DMS79 treated with DMSO at 0.1 percent for 48 hours (cell line): ENCODE data around the gene MMD.
"Not testable (repeated sequence)": the region's sequence is repeated elsewhere in the genome, so short reads cannot be mapped to it uniquely, and the experiment has no call there.

ENCODE experiments used
- DNase-seq: peaks from one replicate; lab custom pipeline; 2025; lab: John Stamatoyannopoulos, UW

Gene MMD, protein sequence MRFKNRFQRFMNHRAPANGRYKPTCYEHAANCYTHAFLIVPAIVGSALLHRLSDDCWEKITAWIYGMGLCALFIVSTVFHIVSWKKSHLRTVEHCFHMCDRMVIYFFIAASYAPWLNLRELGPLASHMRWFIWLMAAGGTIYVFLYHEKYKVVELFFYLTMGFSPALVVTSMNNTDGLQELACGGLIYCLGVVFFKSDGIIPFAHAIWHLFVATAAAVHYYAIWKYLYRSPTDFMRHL

DNA sequence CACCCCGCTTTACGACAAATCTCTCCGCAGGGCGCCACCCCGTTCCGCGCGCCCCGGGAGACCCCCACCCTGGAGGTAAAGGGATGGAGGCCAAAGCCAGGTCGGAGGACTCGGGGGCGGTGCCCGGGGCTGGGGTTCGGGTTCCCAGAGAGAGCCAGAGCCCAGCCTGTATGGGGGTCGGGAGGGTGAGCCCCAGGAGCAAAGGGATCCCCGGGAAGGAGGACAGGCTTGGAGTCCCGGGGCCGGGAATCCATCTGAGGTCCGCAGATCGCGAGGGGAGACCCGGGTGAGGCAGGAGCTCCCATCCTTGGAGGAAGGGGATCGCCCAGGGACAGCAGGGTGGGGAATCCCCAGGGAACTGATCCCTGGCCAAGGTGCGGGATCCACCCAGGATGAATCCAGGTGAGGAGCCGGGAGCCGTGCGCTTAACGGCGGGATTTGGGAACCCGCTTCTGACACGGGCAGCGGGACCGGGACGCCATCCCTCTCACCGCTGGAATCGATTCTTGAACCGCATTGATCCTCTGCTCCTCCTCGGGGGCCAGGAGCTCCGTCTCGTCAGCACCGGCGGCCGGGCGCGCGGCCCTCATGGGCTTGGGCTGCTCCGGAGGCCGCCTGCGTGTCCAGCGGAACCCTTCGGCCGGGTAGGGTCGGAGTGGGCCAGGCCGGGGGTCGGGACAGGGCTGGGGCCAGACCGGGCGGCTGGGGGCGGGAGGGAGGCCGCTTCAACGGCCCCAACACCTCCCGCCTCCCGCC, at the start of gene MMD:
Gene MMD, minus strand, starts transcription at position 657 of the 756 bp plus-strand sequence. Its CDS starts 140 bp downstream, at position 517.
- no peak for DNase-seq

DNA sequence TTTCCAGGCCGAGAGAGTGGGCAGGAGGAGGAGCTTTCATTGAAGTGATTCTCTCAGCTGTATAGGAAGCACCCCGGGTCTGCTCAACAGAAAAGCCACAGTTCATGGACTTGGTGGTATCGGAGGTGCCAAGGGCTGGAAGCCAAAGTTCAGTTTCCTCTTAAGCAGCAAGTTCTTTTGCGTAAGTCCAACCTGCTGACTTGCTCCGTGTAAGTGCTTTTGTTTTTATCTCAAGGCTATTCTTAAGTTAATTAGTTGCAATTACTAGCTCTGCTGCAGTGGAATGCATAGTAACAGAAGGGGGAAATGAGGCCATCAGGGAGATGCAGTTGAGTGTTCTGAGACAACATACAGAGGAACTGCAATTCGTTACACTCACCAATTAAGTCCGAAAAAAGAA, 45.0 kb upstream of the MMD start:
- no peak for DNase-seq

- not testable (repeated sequence) for DNase-seq
These were observed 44.1 kb upstream of the MMD start for GRCh38 chr17:55465771-55466170.

GRCh38 chr17:55463600-55463999, 42.0 kb upstream of the MMD start:
- no peak for DNase-seq

GRCh38 chr17:55462711-55463110, 41.1 kb upstream of the MMD start:
- DNase-seq, result no peak

DNA sequence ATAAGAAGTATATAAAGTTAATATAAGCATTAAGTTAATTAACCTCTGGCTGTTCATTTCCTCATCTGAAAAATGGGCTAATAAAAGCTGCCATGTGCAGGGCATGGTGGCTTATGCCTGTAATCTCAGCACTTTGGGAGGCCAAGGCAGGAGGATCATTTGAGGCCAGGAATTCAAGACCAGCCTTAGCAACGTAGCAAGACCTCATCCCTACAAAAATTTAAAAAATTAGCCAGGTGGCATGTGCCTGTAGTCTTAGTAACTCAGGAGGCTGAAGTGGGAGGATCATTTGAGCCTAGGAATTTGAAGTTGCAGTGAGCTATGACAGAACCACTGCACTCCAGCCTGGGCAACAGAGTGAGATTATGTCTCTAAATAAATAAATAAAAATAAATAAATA, 40.6 kb upstream of the MMD start:
- no peak for DNase-seq

GRCh38 chr17:55458978-55459377, 37.3 kb upstream of the MMD start:
- DNase-seq, result no peak

DNA sequence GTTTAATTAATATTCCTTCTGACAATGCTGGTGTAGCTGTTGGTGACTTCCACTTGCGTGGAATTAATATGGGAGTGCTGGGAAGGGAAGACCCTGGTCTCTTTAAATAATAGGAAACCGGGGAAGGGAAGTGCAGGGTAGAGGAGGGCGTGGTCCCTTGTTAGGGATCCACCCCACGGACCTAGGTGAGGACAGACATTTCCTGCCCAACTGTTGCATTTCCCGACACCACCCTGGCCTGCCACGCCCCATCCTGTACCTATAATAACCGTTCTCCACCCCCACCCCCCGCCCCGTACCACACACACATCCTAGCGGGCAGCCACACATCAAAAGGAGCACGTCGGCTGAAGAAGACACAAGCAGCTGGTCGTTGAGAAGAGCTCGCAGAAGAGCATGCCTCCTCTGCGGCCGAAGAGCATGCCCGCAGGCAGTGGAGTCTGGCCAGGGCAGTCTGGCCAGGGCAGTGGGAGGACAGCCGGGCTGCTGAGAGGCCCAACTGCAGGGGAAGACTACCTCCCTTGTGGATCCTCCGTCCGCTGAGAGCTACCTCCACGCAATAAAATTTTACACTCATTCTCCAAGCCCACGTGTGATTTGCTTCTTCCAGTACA, 36.8 kb upstream of the MMD start:
- no peak for DNase-seq

DNA sequence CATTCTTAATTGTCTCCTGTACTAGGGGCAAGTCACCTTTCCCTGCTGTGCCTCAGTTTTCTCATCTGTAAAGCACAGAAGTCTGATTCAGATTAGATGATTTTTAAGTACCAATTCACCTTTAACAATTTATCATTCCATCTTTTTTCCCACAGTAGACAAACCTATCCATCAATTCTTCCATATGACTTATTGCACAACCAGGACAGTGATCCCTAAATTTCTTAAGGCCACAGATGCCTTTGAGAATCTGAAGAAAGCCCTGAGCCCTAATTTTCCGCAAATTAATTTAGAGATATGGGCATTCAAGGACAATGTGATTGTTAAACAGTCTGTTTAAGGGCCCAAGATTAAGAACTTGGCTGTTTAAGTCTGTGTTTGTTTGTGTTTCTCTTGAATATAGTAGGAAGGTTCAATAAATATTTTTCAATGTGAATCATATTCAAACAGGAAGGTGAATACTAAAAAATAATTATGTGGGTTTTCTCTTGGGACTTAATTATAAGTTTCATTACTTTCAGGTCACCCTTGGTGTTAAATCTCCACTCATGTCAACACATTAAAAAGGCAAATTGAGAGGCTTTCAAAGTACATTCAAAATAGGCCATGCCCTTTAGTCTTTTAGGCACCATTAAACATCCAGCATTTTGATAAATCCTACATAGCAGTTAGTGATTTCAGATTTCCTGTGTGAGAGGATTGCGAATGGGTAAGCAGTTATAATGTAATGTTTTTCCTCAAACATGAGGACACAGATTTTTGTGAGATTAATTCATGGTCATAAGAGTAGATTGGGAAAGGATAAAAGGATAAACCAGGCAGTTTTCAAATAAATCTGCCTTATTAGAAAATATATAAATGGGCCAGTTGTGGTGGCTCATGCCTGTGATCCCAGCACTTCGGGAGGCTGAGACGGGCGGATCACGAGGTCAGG, 34.9 kb upstream of the MMD start:
- DNase-seq, result no peak

DNA sequence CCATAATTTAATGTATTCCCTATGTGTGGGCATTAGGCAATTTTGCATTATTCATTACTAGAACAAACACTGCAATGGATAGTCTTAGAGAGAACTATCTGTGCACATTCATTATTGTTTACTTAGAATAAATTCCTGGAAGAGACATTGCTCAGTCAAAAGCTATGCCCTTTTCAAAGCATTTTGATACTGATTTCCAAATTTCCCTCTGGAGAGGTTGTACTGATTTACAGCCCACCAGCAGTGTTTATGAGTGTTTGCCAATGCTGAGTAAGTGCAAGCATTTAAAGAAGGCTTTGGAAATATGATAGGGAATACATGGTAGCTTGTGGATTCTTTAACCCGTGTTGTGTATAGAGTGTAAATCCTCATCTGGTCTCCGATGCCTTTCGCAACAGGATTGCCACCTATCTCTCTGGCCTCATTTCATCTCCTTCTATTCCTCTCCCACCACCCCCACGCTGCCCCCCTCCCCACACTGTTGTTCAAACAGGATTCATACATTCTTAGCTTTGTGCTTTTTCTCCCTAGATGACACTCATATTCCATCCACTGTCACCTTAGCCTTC, 33.4 kb upstream of the MMD start:
- DNase-seq, result no peak

DNA sequence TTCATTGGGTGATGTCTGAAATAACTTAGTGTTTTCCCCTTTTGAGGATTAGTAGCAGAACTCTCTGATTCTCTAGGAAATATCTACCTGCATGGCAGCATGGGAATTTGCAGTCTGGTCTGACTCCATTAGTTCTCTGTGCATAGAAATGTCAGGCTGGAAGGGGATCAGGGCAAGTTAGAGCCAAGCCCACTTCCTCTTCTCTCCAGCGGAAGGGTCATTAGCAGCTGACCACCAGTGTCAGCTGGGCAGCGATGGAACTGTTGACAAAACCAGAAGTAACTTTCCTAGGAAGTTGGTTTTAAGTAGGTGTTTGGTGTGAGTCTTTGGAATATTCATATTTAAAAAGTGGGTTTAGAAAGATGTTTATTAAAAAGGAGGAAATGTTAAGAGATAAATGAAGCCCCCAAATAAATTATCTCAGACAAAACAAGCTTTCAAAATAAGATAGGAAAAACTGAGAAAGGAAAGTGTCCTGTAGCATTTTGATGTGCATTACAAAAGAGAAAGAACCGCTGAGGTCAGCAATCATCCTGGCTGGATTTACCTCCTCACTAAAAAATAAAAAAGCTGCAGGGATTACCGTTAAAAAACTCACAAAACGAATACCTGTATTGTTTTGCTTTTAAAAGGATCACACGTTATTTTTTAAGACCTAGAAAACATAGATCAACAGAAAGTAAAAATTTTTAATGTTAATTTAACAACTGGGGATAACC, 32.4 kb upstream of the MMD start:
- no peak for DNase-seq

DNA sequence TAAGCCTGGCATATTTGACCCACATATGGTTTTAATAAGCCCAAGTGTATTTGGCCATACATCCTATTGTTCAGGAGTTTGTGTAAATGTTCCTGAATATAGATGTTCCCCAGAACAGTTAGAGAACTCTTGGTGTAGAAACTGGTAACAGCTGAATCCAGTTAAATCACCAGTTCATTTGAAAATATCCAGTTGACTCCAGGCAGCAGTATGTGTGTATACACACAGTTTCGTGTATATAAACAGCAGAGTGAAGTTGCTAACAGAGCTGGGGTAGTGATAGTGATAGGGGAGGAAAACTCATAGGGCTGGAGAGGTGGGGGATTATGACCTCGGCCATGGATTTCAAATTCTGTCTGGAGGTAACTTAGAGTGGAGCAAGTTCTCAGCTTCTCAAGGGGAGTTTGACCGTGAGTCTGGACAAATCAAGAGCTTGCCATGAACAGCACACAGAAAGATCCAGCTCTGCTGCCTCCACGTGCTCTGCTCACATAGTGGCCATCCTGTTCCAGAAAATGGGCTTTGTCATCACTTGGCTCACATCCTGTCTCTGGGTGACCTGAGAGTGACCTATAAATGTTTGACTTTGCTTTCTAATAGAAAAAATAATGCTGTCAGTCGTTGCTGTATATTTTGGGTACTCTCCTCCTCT, 30.6 kb upstream of the MMD start:
- DNase-seq, result no peak

- no peak for DNase-seq
These were observed 30.1 kb upstream of the MMD start for GRCh38 chr17:55451758-55452138.

- DNase-seq, result no peak
These were observed 29.6 kb upstream of the MMD start for GRCh38 chr17:55451203-55451641.

- no peak for DNase-seq
These were observed 28.7 kb upstream of the MMD start for GRCh38 chr17:55450232-55450825.

DNA sequence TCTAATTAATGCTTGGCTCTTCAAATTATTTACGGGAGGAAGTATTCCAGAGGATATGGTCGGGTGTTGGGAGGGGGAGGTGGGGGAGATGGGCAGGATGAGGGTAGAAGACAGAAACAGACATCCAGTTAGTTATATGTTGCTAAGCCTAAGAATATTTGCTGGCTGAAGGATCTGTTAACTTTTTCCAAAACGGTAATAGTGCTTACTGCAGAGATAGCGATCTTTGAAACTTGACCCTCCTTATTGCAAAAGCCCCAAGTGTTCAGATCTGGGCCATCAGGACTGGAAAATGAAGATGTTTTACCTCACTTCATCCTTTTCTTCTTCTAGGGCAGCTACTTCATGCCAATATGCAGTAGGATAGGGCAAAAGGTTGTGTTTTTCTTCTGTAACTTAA, 27.0 kb upstream of the MMD start:
- DNase-seq, result no peak

- no peak for DNase-seq
These were observed 25.1 kb upstream of the MMD start for GRCh38 chr17:55446581-55447205.

DNA sequence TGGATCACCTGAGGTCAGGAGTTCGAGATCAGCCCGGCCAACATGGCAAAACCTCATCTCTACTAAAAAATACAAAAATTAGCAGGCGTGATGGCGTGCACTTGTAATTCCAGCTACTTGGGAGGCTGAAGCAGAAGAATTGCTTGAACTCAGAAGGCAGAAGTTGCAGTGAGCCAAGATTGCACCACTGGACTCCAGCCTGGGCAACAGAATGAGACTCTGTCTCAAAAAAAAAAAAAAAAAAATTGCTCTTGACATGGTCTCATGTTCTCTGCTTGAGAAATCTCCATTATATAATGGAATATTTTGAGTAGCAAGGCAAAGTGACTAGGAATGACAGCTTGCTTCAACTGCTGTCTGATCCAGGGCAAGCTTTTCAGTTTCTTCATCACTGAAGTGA, 24.4 kb upstream of the MMD start:
- not testable (repeated sequence) for DNase-seq
